KOPT-K1 (cell line): ENCODE measurements around the gene CSTF1.

Experiments
- H3K27ac ChIP-seq: fragments of 200-600 bp; sonication (generic); 2 replicates; pipeline ENCODE4 v1.5.1; 2016; ENCODE audit warnings: antibody characterized with exemption, mild to moderate bottlenecking, low read depth, low read length; ENCODE audit not compliant: poor library complexity, severe bottlenecking
- H3K36me3 ChIP-seq: fragments of 200-600 bp; sonication (generic); 2 replicates; pipeline ENCODE4 v1.5.1; 2017; ENCODE audit warnings: antibody characterized with exemption, mild to moderate bottlenecking, low read length, moderate library complexity; ENCODE audit not compliant: insufficient read depth
- H3K9me3 ChIP-seq: fragments of 200-600 bp; sonication (generic); 2 replicates; pipeline ENCODE4 v1.5.1; 2017; ENCODE audit warnings: antibody characterized with exemption, low read length, mild to moderate bottlenecking; ENCODE audit not compliant: insufficient read depth, poor library complexity, severe bottlenecking

The CSTF1 gene

DNA sequence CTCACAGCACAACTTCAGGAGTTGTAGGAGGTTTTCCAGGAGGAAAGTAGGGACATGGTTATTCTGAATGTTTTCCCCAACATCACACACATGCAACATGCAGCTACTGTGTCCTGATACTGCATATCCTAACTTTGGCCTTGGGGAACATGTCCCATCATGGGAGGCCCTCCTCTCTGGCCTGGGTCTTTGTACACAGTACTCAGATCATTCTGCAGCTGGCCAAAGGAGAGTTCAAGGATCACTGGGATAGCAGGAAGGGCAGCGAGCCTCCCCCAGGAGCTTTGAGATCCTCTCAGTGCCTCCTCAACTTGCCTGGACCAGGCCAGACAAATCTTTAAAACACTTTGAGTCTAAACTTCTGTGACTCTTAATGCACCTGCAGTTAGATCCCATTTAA, 32.5 kb downstream of the CSTF1 start:
- Histone ChIP-seq H3K36me3 (no peaks in the 10 kb centered on the region), H3K27ac (no peak overlapping the region)

DNA sequence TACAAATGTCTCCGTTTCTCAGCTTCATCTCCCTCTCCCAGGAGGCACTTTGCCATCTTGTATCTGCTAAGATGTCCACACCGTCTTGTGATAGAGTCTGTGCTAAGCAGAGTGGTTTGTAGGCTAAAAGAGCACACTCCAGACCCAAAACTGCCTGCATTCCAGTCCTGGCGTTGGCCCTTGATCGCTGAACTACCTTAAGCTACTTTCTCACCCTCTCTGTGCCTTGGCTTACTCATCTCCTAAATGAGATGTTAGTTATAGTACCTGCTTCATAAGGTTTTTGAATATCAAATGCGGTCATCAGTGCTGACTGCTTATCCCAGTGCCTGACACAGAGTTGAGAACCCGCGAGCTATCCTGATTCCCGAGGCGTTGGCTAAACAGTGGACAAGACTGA, 33.6 kb downstream of the CSTF1 start:
- Histone ChIP-seq H3K9me3 (no peaks in the 10 kb centered on the region), H3K27ac (no peak overlapping the region), H3K36me3 (no peaks in the 10 kb centered on the region)

More for the DNA sequence above, 32.5 kb downstream of the CSTF1 start:
- no peaks in the 10 kb centered on the region for H3K9me3 ChIP-seq

DNA sequence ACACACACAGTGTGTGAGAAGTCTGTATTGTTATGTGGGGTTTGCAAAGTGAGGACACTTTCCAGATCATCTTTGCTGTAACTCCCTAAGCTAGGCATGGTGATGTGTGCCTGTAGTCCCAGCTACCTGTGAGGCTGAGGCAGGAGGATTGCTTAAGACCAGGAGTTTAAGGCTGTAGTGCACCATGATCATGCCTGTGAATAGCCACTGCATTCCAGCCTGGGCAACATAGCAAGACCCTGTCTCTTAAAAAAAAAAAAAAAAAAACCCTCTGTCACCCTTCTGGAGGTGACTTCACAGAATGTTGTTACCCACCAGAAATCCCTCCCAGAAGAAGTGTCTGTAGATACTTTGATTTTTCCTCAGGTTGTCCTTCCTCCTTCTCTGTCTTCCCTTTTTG, 34.5 kb downstream of the CSTF1 start:
- Histone ChIP-seq H3K9me3 (no peaks in the 10 kb centered on the region), H3K36me3 (no peaks in the 10 kb centered on the region), H3K27ac (no peak overlapping the region)

DNA sequence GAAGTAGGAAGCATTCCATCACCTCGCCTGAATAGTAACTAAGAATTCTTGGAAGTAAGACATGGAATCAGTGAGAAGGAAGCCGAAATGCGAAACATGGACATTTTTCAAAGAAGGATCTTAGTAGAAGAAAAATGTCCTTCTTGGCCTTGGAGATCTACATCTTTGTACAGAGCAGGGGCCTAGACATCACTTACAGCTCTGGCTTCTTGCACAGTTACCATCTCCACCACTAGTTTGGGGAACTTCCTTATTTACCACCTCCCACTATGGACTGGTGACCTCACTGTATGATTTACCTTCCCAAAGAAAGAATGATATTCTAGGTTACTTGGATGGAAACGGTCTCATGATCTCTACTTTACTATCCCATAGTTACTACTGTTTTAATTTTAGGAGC, 35.4 kb downstream of the CSTF1 start:
- Histone ChIP-seq H3K36me3 (no peaks in the 10 kb centered on the region), H3K9me3 (no peaks in the 10 kb centered on the region), H3K27ac (no peak overlapping the region)

DNA sequence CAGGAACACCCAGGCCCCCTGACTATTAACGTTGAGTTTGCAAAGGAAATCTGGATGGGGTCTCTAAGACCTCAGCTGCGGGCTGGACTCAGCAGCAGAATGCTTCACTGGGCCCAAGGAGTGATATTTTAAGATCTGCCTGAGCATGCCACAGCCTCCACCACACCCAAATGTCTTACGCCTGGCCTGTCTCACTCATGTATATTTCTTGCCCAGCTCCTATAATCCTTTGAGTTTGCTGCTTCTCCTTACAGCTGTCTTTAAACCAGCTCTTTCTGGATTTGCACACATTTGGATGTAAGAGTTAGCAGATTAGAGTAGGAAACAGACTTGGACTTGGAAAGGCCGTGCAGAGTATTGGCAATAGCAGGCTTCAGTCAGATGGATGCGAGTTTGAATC, 36.0 kb downstream of the CSTF1 start:
- no peak overlapping the region for H3K27ac ChIP-seq
- H3K36me3 ChIP-seq, result no peaks in the 10 kb centered on the region
- H3K9me3 ChIP-seq, result no peaks in the 10 kb centered on the region

DNA sequence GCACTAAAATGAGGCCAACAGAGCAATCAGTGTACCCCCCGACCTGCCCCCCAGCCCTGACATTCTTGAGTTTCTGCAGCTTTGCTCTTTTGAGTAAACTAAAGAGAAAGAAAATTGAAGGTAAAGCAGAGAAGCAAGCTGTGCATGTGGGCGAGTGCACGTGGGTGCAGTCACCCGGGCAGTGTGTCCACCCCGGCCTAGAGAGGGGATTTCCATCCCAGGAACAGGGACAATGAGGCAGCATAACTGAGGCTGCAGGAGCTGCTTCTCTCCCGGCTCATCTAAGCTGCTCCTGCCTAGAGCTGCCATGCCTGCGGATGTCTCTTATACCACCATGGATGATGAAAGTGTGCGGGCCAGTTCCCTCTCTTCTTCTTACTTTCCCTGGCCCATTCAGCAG, 36.4 kb downstream of the CSTF1 start:
- H3K27ac ChIP-seq, result no peak overlapping the region
- no peaks in the 10 kb centered on the region for H3K9me3 ChIP-seq
- no peaks in the 10 kb centered on the region for H3K36me3 ChIP-seq

DNA sequence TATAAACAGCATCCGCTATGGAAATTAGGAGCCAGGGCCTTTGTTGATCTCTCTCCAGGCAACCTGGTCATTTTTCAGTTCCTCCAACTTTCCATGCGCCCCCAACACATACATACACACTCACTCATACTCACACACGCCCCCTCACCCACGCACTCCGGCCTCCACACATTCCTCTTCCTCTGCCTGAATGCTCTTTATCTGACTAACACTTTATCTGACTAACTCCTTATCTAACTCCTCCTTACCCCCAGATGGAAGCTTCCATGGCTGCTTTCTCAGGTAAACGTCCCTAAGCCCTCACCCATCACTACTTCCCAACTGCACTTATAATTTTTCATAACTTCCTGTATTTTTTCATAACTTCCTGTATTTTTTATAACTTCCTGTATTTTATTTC, 37.1 kb downstream of the CSTF1 start:
- Histone ChIP-seq H3K9me3 (no peaks in the 10 kb centered on the region), H3K27ac (no peak overlapping the region), H3K36me3 (no peaks in the 10 kb centered on the region)

DNA sequence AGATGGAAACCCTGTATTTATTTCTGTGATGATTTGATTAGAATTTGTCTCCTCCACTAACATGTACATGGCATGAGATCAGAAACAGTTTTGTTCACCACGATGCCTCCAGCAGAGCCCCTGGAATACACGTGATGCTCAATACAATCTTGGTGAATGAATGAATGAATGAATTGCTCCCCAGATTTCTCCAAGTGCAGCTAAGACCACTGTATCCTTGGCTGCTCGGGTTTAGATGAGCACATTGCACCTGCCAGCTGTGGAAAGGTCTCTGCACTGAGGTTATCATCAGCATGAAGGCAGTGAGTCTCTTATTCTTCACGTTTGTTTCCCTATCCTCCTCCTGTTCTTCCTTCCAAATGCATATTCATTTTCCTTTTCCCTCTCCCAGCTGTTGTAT, 37.5 kb downstream of the CSTF1 start:
- no peaks in the 10 kb centered on the region for H3K9me3 ChIP-seq
- no peak overlapping the region for H3K27ac ChIP-seq
- no peaks in the 10 kb centered on the region for H3K36me3 ChIP-seq

DNA sequence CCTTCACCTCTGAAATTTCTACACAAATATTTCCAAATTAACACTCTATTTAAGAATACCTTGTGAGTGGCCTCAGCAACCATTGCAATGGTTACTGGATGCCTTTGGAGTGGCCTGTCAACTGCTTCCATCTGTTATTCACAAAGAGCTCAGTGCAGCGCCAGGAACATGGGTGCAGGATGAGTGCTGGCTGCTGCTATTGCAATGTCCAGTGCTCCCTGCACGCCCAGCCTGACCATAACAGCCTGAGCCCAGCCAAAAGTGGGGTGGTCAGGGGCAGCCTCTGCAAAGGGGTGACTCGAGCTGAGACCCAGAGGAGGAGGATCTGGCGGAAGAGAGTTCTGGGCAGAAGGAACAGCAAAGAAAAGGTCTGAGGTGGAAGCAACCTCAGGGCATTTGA, 38.0 kb downstream of the CSTF1 start:
- Histone ChIP-seq H3K27ac (no peak overlapping the region), H3K9me3 (no peaks in the 10 kb centered on the region), H3K36me3 (no peaks in the 10 kb centered on the region)

DNA sequence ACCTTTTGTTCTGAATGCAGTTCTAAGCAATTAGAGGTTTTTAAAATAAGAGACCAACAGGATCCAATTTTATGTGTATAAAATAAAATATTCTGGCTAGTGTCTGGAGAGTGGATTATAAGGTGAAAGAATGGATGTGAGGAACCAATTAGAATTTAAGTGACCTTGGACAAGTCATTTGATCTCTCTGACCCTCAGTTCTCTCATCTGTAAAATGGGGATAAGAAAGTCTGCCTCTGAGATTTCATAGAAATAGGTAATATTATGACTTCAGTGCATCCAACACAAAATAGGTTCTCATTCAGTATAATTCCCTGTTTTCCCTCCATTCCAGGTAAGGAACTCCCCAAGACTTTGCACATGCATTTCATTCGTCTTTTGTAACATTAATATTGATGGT, 38.5 kb downstream of the CSTF1 start:
- H3K9me3 ChIP-seq, result no peaks in the 10 kb centered on the region
- no peak overlapping the region for H3K27ac ChIP-seq
- H3K36me3 ChIP-seq, result no peaks in the 10 kb centered on the region

DNA sequence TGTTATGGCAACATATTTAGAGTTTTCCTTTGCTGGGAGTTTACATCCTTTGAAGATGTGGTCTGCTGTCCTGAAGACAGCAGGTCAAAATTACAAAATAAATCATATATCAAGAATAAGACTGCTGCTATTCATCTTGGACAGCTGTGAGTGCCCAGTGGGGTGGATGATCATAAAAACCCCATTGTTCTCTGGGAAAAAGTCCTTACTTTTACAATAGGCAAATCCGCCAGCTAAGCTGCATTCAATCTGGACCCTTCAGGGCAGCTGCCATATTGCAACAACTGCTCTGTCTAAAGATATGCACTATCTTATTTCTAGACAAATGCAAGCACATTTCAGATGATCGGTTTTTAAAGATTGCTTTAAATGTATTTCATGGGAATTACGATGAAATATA, 39.0 kb downstream of the CSTF1 start:
- no peak overlapping the region for H3K27ac ChIP-seq
- H3K36me3 ChIP-seq, result no peaks in the 10 kb centered on the region
- H3K9me3 ChIP-seq, result no peaks in the 10 kb centered on the region

DNA sequence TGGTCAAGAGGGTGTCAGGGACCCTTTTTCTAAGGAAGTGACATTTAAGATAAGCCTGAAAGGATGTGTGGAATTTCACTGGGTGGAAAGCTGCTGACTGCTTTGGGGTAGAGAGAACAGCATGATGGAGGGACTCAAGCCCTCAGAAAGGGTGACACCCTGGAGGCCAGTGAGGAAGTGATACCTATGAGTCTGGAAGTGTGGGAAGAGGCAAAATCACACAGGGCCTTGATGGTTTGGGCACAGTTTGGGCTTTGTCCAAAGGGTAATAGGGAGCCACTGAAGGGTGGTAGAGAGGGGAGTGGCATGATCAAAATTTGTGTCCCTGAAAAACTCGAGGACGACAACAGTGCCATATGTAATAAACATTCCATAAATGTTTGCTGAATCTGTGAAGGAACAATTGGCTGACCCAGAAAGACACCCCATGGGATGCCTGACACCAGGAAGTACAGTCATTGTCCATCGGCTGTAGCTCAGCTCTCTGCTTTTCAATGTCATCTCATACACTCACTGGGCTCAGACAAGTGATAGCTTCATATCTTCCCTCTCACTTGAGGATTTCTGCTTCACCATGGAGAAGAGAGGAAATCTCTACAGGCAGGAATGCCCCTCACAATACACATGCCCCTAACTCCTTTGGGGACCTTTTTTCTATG, 40.9 kb downstream of the CSTF1 start:
- Histone ChIP-seq H3K36me3 (no peaks in the 10 kb centered on the region), H3K9me3 (no peaks in the 10 kb centered on the region), H3K27ac (no peak overlapping the region)

DNA sequence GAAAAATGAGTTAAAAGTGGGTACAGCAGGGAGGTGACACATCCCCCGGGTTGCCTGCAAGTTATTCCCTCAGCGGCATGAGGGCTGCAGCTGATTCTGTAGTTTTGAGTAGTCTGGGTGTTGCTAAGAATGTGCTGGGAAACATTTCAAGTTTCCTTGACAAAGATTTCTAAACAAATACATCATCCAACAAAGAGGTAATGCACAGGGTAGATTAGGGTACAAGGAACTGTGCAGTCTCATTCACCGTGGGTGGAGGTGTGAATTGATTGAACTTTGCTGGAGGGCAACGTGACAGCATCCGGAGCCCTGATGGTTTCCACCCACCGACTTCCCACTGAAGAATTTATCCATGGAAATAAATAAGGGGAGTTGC, 41.4 kb downstream of the CSTF1 start:
- Histone ChIP-seq H3K27ac (no peak overlapping the region), H3K9me3 (no peaks in the 10 kb centered on the region), H3K36me3 (no peaks in the 10 kb centered on the region)

DNA sequence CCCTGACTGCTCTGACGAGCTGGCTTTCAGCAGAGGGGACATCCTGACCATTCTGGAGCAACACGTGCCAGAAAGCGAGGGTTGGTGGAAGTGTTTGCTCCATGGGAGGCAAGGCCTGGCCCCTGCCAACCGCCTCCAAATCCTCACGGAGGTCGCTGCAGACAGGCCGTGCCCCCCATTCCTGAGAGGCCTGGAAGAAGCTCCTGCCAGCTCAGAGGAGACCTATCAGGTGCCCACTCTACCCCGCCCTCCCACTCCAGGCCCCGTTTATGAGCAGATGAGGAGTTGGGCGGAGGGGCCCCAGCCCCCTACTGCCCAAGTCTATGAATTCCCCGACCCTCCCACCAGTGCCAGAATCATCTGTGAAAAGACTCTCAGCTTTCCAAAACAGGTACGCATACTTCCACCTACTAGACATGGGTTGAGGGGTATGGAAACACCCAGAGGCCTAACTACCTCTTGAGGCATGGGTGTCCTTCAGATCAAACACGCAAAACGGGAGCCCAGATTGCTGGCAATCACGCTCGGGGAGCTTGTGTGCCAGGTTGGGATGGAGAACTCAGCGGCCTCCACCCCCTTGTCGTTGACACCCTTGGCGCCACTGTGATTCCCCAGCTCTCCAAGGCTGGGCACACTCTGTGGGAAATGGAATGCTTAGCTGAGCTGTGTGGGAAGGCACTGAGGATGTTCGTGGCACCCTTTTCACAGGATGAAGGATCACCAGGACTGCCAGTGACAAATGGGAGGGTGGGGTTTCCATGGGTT, 44.9 kb downstream of the CSTF1 start:
- no peaks in the 10 kb centered on the region for H3K36me3 ChIP-seq
- H3K9me3 ChIP-seq, result no peaks in the 10 kb centered on the region
- H3K27ac ChIP-seq, result no peak overlapping the region

DNA sequence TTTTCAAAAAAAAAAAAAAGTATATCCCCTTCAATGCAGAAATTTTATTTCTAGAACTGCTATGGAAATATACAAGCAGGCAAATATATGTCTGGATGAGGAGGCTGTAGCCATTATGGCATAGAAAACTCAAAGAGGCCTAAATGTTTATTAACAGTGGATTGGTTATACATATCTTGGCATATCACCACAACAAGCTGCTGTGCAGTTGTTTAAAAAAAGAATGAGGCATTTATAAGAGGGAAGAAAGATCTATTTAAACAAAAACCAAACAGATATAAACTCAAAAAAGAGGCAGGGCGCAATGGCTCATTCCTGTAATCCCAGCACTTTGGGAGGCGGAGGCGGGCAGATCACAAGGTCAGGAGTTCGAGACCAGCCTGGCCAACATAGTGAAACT, 45.8 kb downstream of the CSTF1 start:
- no peak overlapping the region for H3K27ac ChIP-seq
- no peaks in the 10 kb centered on the region for H3K36me3 ChIP-seq
- no peaks in the 10 kb centered on the region for H3K9me3 ChIP-seq

DNA sequence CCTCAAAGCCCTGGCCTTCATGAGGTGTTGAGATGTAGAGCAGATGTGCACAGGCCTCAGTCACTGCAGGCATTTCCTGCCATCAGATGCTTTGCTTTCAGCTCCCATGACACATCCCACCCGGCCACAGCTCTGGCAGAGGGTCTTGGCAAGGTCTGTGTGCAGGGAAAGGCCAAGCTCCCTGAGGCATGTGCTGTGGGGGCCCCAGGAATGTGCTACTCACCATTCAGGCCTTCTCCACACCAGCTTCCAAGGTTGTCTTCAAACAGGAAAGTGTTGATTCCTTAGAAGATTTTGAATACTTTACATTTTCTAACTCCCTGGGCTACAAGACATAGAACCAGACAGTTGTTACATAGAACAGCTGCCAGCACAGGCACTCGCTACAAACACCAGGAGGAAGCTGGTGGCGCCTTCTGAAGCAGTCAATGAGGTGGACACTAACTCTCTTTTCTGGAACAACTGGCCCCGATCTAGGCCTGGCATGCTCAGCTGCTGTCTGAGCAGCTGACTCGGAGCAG, 47.4 kb downstream of the CSTF1 start:
- H3K9me3 ChIP-seq, result no peaks in the 10 kb centered on the region
- H3K27ac ChIP-seq, result no peak overlapping the region

More for the DNA sequence above, 47.4 kb downstream of the CSTF1 start:
- H3K36me3 ChIP-seq, result no peaks in the 10 kb centered on the region
